ENCODE results near the gene ADARB1. TPM values are rescaled to one million over a fixed set of nuclear protein-coding genes. Genes with fewer than 3 reads are reported as not detected.

ADARB1 gene
- total and polyA plus RNA-seq, 9 donors = 17.3 to 32.1 (median 25.2) TPM

- no peaks in the 10 kb centered on the region for H3K27me3 ChIP-seq (ENCODE audit: control insufficient read depth, insufficient read depth, low read length)
- H3K27ac ChIP-seq (ENCODE audit: low read length) = no peak overlapping the region
- peaks cover 9% of the 10 kb centered on the region for H3K9me3 ChIP-seq (replicated peaks; ENCODE audit: control insufficient read depth, low read depth, low read length)
- no peaks in the 10 kb centered on the region for H3K36me3 ChIP-seq (ENCODE audit: control insufficient read depth, insufficient read depth, low read length)
- H3K4me3 ChIP-seq (ENCODE audit: low read length) = no peak overlapping the region
- peaks cover 21% of the 10 kb centered on the region for H3K4me1 ChIP-seq (ENCODE audit: control insufficient read depth, insufficient read depth, low read length)
- 78% methylated on average over 3 of the region's 3 CpGs for whole genome bisulfite sequencing (ENCODE audit: insufficient coverage)
- DNase-seq = no peak
Observed at GRCh38 chr21:45039317-45040156, 34.8 kb upstream of the ADARB1 start.

- WGBS (ENCODE audit: insufficient coverage) = 89% methylated on average over 6 of the region's 9 CpGs
- no peak for DNase-seq
- no peaks in the 10 kb centered on the region for H3K36me3 ChIP-seq (ENCODE audit: control insufficient read depth, insufficient read depth, low read length)
- no peaks in the 10 kb centered on the region for H3K27me3 ChIP-seq (ENCODE audit: control insufficient read depth, insufficient read depth, low read length)
- H3K27ac ChIP-seq (ENCODE audit: low read length) = no peak overlapping the region
- H3K4me1 ChIP-seq (ENCODE audit: control insufficient read depth, insufficient read depth, low read length) = peaks cover 14% of the 10 kb centered on the region
- peaks cover 9% of the 10 kb centered on the region for H3K9me3 ChIP-seq (replicated peaks; ENCODE audit: control insufficient read depth, low read depth, low read length)
- no peak overlapping the region for H3K4me3 ChIP-seq (ENCODE audit: low read length)
Observed at GRCh38 chr21:45040157-45040711, 34.1 kb upstream of the ADARB1 start.

DNA sequence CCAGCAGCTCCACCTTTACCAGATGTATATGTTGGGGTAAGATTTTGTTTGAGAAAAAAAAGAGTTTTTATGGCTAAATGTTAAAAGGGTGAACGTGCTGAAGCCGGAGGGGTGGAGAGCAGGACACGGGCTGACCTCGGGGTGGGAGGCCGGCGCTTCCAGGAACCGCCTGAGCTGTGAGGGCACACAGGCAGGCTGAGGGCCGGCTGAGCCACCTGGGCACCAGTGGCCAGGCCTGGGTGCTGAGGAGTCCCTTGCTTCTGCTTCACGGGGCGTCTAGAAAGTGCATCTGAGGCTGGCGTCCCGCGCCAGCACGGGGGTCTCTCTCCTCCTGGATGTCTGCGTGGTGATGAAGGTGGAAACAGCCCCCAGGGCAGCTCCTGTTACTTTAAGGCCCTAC lies 33.6 kb upstream of the ADARB1 start:
- Histone ChIP-seq H3K36me3 (ENCODE audit: control insufficient read depth, insufficient read depth, low read length) (no peaks in the 10 kb centered on the region), H3K27me3 (ENCODE audit: control insufficient read depth, insufficient read depth, low read length) (no peaks in the 10 kb centered on the region), H3K27ac (ENCODE audit: low read length) (no peak overlapping the region), H3K4me3 (ENCODE audit: low read length) (no peak overlapping the region), H3K9me3 (replicated peaks; ENCODE audit: control insufficient read depth, low read depth, low read length) (peaks cover 11% of the 10 kb centered on the region), H3K4me1 (ENCODE audit: control insufficient read depth, insufficient read depth, low read length) (peaks cover 13% of the 10 kb centered on the region)
- 86% methylated on average over 12 of the region's 15 CpGs for WGBS (ENCODE audit: insufficient coverage)
- no peak for DNase-seq

- Histone ChIP-seq H3K4me1 (ENCODE audit: control insufficient read depth, insufficient read depth, low read length) (peaks cover 13% of the 10 kb centered on the region), H3K36me3 (ENCODE audit: control insufficient read depth, insufficient read depth, low read length) (no peaks in the 10 kb centered on the region), H3K27ac (ENCODE audit: low read length) (no peak overlapping the region), H3K9me3 (replicated peaks; ENCODE audit: control insufficient read depth, low read depth, low read length) (peaks cover 12% of the 10 kb centered on the region), H3K4me3 (ENCODE audit: low read length) (no peak overlapping the region), H3K27me3 (ENCODE audit: control insufficient read depth, insufficient read depth, low read length) (no peaks in the 10 kb centered on the region)
- WGBS (ENCODE audit: insufficient coverage) = 40% methylated on average over 2 of the region's 16 CpGs
- no peak for DNase-seq
Observed at GRCh38 chr21:45041351-45041805, 33.0 kb upstream of the ADARB1 start.

DNA sequence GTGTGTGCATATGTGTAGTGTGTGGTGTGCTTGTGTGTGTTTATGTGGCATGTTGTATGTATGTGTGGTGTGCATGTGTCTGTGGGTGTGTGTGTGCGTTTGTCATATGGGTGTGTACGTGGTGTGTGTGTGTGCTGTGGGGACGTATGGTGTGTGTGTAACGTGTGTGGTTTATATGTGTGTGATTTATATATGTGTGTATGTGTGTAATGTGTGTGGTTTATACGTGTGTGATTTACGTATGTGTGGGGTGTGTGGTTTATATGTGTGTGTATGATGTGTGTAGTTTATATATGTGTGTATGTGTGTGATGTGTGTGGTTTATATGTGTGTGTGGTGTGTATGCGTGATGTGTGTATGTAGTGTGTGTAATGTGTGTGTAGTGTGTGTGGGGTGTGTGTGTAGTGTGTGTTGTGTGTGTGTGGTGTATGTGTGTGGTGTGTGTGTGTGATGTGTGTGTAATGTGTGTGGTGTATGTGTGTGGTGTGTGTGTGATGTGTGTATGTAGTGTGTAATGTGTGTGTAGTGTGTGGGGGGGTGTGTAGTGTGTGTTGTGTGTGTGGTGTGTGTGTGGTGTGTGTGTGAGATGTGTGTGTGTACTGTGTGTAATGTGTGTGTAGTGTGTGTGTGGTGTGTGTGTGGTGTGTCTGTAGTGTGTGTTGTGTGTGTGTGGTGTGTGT lies 32.3 kb upstream of the ADARB1 start:
- no peaks in the 10 kb centered on the region for H3K27me3 ChIP-seq (ENCODE audit: control insufficient read depth, insufficient read depth, low read length)
- H3K4me1 ChIP-seq (ENCODE audit: control insufficient read depth, insufficient read depth, low read length) = peaks cover 13% of the 10 kb centered on the region
- H3K9me3 ChIP-seq (replicated peaks; ENCODE audit: control insufficient read depth, low read depth, low read length) = peaks cover 11% of the 10 kb centered on the region
- WGBS (ENCODE audit: insufficient coverage) = 90% methylated on average over 7 of the region's 7 CpGs
- no peak overlapping the region for H3K4me3 ChIP-seq (ENCODE audit: low read length)
- no peaks in the 10 kb centered on the region for H3K36me3 ChIP-seq (ENCODE audit: control insufficient read depth, insufficient read depth, low read length)
- H3K27ac ChIP-seq (ENCODE audit: low read length) = no peak overlapping the region
- no peak for DNase-seq

- peaks cover 13% of the 10 kb centered on the region for H3K9me3 ChIP-seq (replicated peaks; ENCODE audit: control insufficient read depth, low read depth, low read length)
- 75% methylated on average over 11 of the region's 15 CpGs for WGBS (ENCODE audit: insufficient coverage)
- H3K36me3 ChIP-seq (ENCODE audit: control insufficient read depth, insufficient read depth, low read length) = no peaks in the 10 kb centered on the region
- H3K4me3 ChIP-seq (ENCODE audit: low read length) = no peak overlapping the region
- H3K4me1 ChIP-seq (ENCODE audit: control insufficient read depth, insufficient read depth, low read length) = peaks cover 13% of the 10 kb centered on the region
- H3K27ac ChIP-seq (ENCODE audit: low read length) = no peak overlapping the region
- no peaks in the 10 kb centered on the region for H3K27me3 ChIP-seq (ENCODE audit: control insufficient read depth, insufficient read depth, low read length)
- no peak for DNase-seq
Observed at GRCh38 chr21:45042664-45043161, 31.7 kb upstream of the ADARB1 start.

GRCh38 chr21:45043541-45044020 lies 30.8 kb upstream of the ADARB1 start:
- peaks cover 13% of the 10 kb centered on the region for H3K9me3 ChIP-seq (replicated peaks; ENCODE audit: control insufficient read depth, low read depth, low read length)
- no peak overlapping the region for H3K4me3 ChIP-seq (ENCODE audit: low read length)
- no peaks in the 10 kb centered on the region for H3K36me3 ChIP-seq (ENCODE audit: control insufficient read depth, insufficient read depth, low read length)
- H3K27ac ChIP-seq (ENCODE audit: low read length) = no peak overlapping the region
- peaks cover 13% of the 10 kb centered on the region for H3K4me1 ChIP-seq (ENCODE audit: control insufficient read depth, insufficient read depth, low read length)
- 80% methylated on average over 12 of the region's 22 CpGs for WGBS (ENCODE audit: insufficient coverage)
- DNase-seq = no peak
- H3K27me3 ChIP-seq (ENCODE audit: control insufficient read depth, insufficient read depth, low read length) = no peaks in the 10 kb centered on the region

DNA sequence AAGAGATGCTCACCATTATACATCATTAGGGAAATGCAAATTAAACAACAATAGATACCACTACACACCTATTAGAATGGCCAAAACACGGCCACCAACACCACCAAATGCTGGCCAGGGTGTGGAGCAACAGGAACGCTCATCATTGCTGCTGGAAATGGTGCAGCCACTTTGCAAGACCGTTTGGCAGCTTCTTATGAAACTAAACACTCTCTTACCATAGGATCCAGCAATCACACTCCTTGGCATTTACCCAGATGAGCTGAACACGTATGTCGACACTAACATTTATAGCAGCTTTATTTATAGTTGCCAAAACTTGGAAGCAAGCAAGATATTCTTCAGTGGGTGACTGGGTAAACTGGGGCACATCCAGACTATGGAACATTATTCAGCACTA lies 28.9 kb upstream of the ADARB1 start:
- H3K9me3 ChIP-seq (replicated peaks; ENCODE audit: control insufficient read depth, low read depth, low read length) = peaks cover 13% of the 10 kb centered on the region
- peaks cover 20% of the 10 kb centered on the region for H3K4me1 ChIP-seq (ENCODE audit: control insufficient read depth, insufficient read depth, low read length)
- no peaks in the 10 kb centered on the region for H3K36me3 ChIP-seq (ENCODE audit: control insufficient read depth, insufficient read depth, low read length)
- peak overlapping the region; percentile 24 for H3K27ac ChIP-seq (ENCODE audit: low read length)
- H3K4me3 ChIP-seq (ENCODE audit: low read length) = no peak overlapping the region
- 45% methylated on average over 3 of the region's 5 CpGs for WGBS (ENCODE audit: insufficient coverage)
- DNase-seq = peak; percentile 46
- H3K27me3 ChIP-seq (ENCODE audit: control insufficient read depth, insufficient read depth, low read length) = no peaks in the 10 kb centered on the region

DNA sequence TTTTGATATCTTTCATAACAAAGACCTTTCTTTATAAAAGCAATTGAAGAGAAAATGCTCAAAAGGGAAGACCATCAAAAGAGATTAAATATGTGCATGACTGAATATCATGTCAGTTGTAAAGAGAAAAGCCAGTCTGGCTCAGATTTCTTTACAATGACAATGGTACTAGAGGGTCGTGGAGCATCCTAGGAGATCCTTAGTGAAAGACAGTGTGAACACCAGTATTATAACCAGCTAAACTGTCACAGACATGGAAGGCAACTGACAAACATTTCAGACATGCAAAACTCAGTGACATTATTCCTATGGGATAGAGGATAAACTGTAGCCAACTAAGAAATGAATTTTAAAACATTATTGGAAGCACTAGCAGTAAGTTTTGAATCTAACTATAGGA lies 27.1 kb upstream of the ADARB1 start:
- Histone ChIP-seq H3K9me3 (replicated peaks; ENCODE audit: control insufficient read depth, low read depth, low read length) (peaks cover 13% of the 10 kb centered on the region), H3K36me3 (ENCODE audit: control insufficient read depth, insufficient read depth, low read length) (no peaks in the 10 kb centered on the region), H3K27me3 (ENCODE audit: control insufficient read depth, insufficient read depth, low read length) (no peaks in the 10 kb centered on the region), H3K27ac (ENCODE audit: low read length) (no peak overlapping the region), H3K4me3 (ENCODE audit: low read length) (no peak overlapping the region), H3K4me1 (ENCODE audit: control insufficient read depth, insufficient read depth, low read length) (peaks cover 28% of the 10 kb centered on the region)
- no peak for DNase-seq
- no CpG with 5 or more reads among the region's 1 CpG for WGBS (ENCODE audit: insufficient coverage)

All from muscle of leg (tissue), 11 donors.